GM13977 (cell line): ENCODE measurements around the gene GSTM5.

Source experiments
- DNase-seq: peaks from one replicate; pipeline ENCODE4 v3.0.0; 2012; ENCODE audit warnings: low spot score
- in situ Hi-C: fragments of 300-500 bp; cut with MboI; formaldehyde crosslinking; loops from one replicate; pipeline ENCODE4 v1.12.0; 2022; ENCODE audit warnings: low sequenced_read_pairs, low pct_unique_long_range_greater_than_20kb, mixed read lengths, inconsistent platforms; ENCODE audit not compliant: unreplicated experiment
- TF ChIP-seq, protein P1 (sequence below): IDR thresholded peaks from 2 replicates; pipeline ENCODE4 v1.5.1; 2012; ENCODE audit warnings: mild to moderate bottlenecking, control low read depth; ENCODE audit not compliant: insufficient read depth; ENCODE audit errors: extremely low read depth, missing control alignments

GSTM5 gene

DNA sequence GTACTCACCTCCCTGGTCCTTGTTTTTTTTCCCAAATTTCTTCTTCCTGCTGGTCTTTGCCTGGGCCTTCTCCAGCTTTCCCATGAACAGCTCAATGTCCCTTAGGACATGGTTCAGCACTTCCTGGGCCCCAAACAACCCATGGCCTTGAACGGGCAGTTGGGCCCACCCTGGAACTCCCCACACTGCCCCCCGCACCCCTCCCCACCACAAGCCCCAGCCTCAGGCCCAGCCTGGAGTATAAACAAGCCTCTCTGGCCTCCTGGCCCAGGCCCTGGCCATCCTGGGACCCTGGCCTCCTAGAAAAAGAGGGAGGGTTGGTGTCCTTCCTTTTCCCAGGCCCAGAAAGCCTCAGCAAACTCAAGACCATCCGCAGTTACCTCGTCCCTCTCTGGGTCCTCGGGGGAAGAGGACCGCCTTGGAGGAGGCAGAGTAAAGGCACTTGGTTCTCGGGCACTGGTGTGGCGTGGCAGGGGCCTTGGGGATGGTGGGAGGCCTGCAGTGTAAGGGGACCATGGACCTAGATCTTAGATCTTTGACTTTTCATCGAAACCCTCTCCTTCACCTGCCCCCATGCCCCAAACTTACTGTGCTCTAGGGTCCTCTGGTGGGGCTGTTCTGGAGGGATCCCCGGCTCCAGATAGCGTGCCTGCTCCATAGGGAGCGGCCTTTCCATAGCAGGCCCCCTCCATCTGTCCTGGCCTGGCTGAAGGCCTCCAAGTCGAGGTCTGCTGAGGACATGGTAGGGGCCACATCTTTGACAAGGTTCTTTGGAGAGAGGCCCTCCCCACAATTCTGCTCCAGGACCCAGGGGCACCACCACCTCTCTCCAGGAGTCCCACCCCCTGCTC, 46.1 kb downstream of the GSTM5 start:
- no peak for DNase-seq
- in situ Hi-C loops = no loop called here
- TF ChIP-seq, protein P1, sequence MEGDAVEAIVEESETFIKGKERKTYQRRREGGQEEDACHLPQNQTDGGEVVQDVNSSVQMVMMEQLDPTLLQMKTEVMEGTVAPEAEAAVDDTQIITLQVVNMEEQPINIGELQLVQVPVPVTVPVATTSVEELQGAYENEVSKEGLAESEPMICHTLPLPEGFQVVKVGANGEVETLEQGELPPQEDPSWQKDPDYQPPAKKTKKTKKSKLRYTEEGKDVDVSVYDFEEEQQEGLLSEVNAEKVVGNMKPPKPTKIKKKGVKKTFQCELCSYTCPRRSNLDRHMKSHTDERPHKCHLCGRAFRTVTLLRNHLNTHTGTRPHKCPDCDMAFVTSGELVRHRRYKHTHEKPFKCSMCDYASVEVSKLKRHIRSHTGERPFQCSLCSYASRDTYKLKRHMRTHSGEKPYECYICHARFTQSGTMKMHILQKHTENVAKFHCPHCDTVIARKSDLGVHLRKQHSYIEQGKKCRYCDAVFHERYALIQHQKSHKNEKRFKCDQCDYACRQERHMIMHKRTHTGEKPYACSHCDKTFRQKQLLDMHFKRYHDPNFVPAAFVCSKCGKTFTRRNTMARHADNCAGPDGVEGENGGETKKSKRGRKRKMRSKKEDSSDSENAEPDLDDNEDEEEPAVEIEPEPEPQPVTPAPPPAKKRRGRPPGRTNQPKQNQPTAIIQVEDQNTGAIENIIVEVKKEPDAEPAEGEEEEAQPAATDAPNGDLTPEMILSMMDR = no peak

DNA sequence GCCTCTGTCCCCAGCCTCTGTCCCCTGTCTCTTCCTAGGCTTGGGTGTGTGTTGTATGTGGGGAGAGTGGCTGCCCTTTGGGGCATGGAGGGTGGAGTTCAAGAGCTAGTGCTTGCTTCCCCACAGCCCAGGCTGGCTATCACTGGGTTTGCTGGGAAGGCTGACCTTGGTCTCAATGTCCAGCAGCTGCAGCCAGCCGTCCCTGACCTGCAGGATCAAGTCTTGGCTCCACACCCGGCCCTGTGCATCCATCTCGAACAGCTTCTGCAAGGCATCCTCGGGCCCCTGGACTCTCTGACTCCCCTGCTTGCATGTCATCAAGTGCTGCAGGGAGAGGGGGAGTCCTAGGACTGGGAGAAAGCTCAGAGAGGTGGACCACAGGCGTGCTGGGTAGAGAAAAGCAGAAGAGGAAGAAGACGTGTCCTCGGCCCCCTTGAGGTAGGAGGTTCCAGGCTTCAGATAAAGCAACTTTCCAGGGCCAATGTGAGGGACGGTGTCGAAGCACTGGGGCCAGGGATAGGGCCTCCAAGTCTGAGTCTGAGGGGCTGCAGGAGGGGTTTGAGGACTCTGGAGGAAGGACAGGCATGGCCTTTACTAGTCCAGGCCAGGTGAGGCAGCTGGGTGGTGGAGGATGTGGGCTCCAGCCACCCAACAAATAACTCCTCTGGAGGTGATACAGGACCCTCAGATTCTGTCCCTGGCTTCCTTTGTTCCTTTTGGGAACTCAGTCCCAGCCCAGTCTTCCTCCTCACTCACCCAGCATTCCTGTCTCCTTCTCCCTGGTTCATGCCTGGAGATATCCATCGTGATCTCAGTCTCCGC, 47.7 kb downstream of the GSTM5 start:
- in situ Hi-C loops = no loop called here
- TF ChIP-seq, protein P1 = no peak
- no peak for DNase-seq

- no peak for DNase-seq
- in situ Hi-C loops = no loop called here
- TF ChIP-seq, protein P1 = no peak
Measured at GRCh38 chr1:109760581-109761226, 48.7 kb downstream of the GSTM5 start.

- in situ Hi-C loops = no loop called here
- DNase-seq = no peak
- TF ChIP-seq, protein P1 = no peak
Measured at GRCh38 chr1:109761227-109762038, 49.4 kb downstream of the GSTM5 start.

DNA sequence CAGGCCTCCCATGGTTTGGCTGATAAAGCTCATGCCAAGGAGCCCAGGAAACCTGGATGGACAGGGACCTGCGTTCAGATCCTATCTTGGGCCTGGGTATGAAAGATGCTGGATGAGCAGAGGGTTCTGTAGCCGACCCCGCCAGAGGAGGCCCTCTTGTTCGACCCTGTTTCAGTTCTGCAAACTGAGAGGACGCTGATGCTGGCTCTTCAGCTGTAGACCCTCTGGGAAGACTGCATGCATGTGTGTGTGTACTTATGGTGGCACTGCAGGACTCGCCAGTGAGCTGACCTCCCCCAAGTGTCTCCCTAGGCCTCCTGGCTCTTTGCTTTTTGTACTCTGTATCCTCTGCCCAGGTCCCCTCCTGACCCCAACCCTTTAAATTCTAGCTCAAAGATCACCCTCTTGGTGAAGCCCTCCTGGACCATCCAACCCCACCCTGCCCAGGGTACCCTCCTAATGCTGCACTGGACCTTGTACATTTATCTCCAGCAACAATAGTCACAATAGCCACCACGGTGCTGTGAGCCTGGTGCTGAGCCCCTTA, 50.1 kb downstream of the GSTM5 start:
- TF ChIP-seq, protein P1 = no peak
- in situ Hi-C loops = no loop called here
- DNase-seq = no peak
